ENCODE data around the gene TREML4.
"Not testable (repeated sequence)": the region's sequence is repeated elsewhere in the genome, so short reads cannot be mapped to it uniquely, and the experiment has no call there.

The TREML4 gene

DNA sequence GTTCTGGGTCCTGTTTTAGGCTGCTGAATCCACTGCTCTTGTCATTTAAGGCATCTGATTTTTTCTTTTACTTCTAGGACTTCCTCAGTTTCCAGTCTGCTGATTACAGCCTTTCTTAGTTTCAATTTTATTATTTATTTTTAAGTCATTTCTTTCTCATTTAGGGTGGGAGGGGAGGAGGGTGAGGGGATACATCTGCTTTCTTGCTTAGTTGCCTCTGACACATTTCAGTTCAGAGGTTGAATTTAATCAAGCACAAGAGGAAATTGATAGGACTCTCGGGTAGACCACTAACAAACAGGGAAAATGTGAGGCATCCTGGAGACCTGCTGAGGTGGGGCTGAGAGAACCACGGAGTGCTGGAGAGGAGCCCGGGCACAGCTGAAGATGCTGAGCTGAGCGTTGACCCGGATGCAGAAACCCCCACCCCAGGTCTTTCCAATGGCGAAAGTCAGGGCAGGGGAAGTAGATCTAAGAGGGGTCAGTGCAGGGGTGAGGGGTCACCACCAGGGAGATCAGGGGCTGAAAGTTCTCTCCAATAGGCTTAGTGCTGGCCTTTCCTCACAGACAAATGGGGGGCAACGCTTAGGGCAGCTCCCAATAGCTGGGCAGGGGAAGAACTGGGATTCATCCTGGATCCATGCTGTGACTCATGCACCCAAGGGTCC is 19.6 kb upstream of the TREML4 start:
- no peak for DNase-seq

DNA sequence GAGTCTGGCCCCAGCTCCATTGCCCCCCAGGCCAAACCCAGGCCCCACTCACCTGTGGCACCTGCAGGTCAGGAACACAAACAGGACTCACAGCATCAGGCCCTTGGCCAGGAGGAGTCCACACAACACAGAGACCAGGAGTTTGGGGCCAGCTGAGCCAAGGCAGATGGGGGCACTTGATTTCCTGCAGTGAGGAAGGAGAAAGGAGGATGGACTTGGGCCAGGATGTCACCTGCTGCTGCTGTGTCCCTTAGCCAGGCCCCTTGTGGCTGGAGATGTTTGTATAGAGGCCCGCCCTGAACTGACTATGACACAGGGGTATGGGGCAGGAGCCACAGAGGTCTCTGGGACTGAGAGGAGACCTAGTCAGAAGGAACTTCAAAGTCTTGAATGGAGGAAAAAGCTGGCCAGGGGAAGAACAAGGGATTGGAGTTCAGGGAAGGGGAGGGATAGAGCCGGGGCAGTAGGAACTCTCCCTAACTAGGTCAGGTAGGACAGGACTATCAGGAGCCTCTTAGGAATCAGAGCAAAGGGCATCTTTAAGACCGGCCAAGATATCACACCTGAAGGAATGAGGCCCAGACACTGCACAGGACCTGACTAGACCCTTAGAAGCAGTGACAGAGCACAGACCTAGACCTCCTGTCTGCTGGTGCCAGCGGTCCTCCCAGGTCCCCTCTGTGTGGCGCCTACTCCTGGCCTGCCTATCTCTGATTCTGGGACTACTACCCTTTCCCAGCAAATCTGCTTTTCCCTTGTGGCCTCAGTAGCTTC is 18.4 kb upstream of the TREML4 start:
- no peak for DNase-seq

- no peak for DNase-seq
These were observed 13.4 kb upstream of the TREML4 start for GRCh38 chr6:41214559-41215238.

DNA sequence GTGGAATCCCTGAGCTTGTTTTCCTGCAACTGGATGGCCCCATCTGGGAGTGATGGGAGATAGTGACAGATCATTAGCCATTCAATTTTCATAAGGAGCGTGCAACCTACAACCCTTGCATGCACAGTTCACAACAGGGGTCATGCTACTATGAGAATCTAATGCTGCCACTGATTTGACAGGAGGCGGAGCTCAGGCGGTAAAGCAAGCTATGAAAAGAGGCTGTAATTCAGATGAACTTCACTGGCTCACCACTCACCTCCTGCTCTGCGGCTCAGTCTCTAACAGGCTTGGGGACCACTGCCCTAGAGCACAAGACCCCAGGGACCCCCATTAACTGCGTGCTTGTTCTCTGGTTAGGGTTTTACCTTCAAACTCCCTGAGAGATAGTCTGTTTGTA is 12.4 kb upstream of the TREML4 start:
- no peak for DNase-seq

DNA sequence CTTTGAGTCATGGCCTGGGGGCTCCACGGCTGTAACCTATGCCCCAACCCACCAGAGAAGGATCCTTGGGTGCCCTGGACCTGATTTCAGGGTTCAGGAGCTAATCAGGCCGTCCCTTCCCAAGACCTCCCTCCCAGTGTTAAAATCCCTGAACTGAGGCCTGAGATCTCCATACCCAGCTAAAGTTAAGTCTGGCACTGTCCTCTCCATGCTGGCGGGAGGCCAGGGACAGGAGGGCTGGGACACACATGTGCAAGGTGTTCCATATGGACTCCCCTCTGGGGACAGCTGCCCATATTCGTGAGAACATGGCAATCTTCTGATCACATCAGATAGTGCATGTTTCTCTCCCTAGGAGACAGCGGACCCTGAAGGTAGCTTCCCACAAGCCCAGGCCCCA is 11.5 kb upstream of the TREML4 start:
- no peak for DNase-seq

- DNase-seq: no peak
These were observed 6.1 kb upstream of the TREML4 start for GRCh38 chr6:41222045-41222444.

GRCh38 chr6:41222513-41222912 is 5.6 kb upstream of the TREML4 start:
- no peak for DNase-seq

GRCh38 chr6:41224800-41225199 is 3.3 kb upstream of the TREML4 start:
- DNase-seq: no peak

- no peak for DNase-seq
These were observed 1.4 kb upstream of the TREML4 start for GRCh38 chr6:41226752-41227151.

GRCh38 chr6:41228616-41229015 is 467 bp downstream of the TREML4 start:
- no peak for DNase-seq

GRCh38 chr6:41229721-41230120 is 1.6 kb downstream of the TREML4 start:
- DNase-seq: no peak

DNA sequence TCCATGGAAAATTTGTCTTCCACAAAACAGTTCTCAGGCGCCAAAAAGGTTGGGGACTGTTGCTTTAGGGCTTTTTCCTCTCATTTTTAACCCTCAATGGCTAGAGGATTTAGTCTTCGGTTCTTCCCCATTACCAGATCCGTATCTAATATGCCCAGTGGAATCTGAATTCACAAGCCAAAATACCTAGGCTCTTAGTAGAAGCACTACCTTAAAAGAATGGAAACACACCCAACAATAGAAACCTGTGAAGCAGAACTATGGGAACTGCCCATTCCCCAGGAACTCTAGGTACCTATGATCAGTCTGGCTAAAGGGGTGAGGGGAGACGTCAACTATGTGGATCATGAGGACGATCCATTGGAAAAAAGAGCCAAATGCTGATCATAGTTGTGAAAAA is 3.1 kb downstream of the TREML4 start:
- no peak for DNase-seq

GRCh38 chr6:41232667-41233066 is 4.5 kb downstream of the TREML4 start:
- DNase-seq: no peak

- no peak for DNase-seq
These were observed 8.1 kb downstream of the TREML4 start for GRCh38 chr6:41236276-41236675.

- DNase-seq: no peak
These were observed 9.0 kb downstream of the TREML4 start for GRCh38 chr6:41237128-41237527.

DNA sequence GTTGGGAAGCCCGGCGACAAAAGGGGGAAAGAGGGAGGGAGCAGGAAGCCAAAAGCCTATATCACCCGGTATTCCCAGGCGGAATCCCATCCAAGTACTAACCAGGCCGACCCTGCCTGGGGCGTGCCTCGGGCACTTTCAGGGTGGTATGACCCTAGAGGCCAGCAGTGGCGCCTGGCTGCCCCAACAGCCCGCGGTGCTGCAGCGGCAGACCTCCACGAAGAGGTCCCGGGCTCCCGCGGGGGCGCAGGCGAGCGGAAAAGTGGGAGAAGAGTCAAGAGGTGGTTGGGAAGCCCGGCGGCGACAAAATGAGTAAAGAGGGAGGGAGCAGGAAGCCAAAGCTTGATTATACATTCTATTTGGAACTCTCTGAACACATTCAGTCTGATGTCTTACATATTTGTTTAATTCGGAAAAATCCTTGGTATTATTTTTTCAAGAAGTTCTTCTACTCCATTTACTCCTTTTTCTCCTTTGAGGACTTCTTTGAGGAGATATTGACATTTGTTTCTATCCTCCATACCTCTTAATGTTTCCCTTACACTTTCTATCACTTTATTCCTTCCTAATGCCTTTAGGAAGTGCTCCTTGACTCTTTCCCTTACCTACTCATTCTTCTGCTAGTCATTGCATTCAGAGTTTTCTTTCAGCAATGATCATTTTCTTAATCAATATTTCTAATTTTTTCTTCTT is 11.5 kb downstream of the TREML4 start:
- DNase-seq: no peak

DNA sequence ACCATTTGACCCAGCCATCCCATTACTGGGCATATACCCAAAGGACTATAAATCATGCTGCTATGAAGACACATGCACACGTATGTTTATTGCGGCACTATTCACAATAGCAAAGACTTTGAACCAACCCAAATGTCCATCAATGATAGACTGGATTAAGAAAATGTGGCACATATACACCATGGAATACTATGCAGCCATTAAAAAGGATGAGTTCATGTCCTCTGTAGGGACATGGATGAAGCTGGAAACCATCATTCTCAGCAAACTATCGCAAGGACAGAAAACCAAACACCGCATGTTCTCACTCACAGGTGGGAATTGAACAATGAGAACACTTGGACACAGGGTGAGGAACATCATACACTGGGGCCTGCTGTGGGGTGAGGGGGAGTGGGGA is 18.4 kb downstream of the TREML4 start:
- DNase-seq: not testable (repeated sequence)

DNA sequence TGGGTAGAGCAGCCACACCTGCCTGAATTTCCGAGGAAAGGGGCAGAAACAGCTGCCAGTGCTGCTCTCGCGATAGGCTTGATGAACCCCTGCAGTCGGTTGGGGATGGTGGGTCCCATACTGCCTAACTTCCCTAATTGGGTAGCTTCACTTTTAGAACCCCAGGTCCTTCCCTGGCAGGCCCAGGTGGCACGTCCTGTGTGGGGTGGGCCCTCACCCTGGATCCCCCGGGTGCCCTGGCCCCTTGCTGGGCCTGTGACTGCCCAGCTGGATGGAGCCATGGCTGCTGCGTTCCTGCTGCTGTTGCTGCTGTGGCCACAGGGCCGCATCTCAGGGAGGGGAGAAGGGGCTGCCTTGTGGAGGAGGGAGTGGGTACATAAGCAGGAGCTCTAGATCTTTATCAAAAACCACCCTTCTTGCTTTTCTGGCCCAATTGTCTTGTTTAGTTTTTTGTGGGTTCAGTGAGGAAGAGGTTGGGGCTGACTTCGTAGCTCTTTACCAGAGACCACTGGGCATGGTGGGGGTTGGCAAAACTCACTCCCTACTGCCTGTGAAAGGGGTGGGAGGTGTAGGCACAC is 19.2 kb downstream of the TREML4 start:
- no peak for DNase-seq

GRCh38 chr6:41247882-41248705 is 19.9 kb downstream of the TREML4 start:
- DNase-seq: no peak

GRCh38 chr6:41252401-41253169 is 24.4 kb downstream of the TREML4 start:
- DNase-seq: no peak

GRCh38 chr6:41255110-41255509 is 27.0 kb downstream of the TREML4 start:
- DNase-seq: no peak
